ENCODE results near the gene SLC25A48. TPM values are rescaled to one million over a fixed set of nuclear protein-coding genes. Genes with fewer than 3 reads are reported as not detected.

Gene SLC25A48
- total RNA-seq, 1 experiment from 2014 or later: not detected

GRCh38 chr5:135842737-135843136, 8.3 kb downstream of the SLC25A48 start:
- ChIA-PET POLR2A (no interaction called here), CTCF (interaction anchor here (0.5 kb wide), 1 partner anchor 122 kb away, joined by 3 read pairs; no protein-coding TSS in a partner anchor)
- H3K4me3 ChIP-seq (ENCODE audit: low read depth in 2 of 2, low read length in 2 of 2): no peak overlapping the region
- H3K27ac ChIP-seq (ENCODE audit: low read length): no peak overlapping the region
- no peak for DNase-seq (ENCODE audit: low read depth, low spot score)
- H3K36me3 ChIP-seq (ENCODE audit: control insufficient read depth, insufficient read depth, low read length): no peaks in the 10 kb centered on the region
- intact Hi-C loops (cut with micrococcal nuclease; ENCODE audit: unreplicated experiment) (no loop called here), in situ Hi-C loops (cut with HindIII; ENCODE audit: low pct_unique_long_range_greater_than_20kb, low sequenced_read_pairs) (loop anchor here (25.0 kb wide), 1 partner anchor 380 kb away; the partner anchor contains the start of gene TIFAB)
- H3K27me3 ChIP-seq (ENCODE audit: control insufficient read depth, insufficient read depth, low read length): peaks cover 5% of the 10 kb centered on the region
- no peaks in the 10 kb centered on the region for H3K4me1 ChIP-seq (ENCODE audit: control insufficient read depth, insufficient read depth, low read length)
- no TSS peak for BruUV-seq (replicated peaks)
- ATAC-seq: no peak
- H3K9me3 ChIP-seq (ENCODE audit: control insufficient read depth, insufficient read depth, low read depth, low read length): no peaks in the 10 kb centered on the region
- TF ChIP-seq CTCF (IDR thresholded peaks at IDR 0.05) (no peak), REST (IDR thresholded peaks at IDR 0.05; ENCODE audit: insufficient read depth in 1 of 2, low read depth in 2 of 2, low read length in 1 of 2) (no peak), TCF7L2 (IDR thresholded peaks at IDR 0.05; ENCODE audit: low read depth, low read length) (no peak), POLR2AphosphoS5 (IDR thresholded peaks at IDR 0.05; ENCODE audit: low read depth, low read length) (no peak), SIN3A (IDR thresholded peaks at IDR 0.05; ENCODE audit: borderline replicate concordance, insufficient read depth, low read depth, low read length) (no peak)

GRCh38 chr5:135843571-135844337, 9.3 kb downstream of the SLC25A48 start:
- Histone ChIP-seq H3K36me3 (ENCODE audit: control insufficient read depth, insufficient read depth, low read length) (no peaks in the 10 kb centered on the region), H3K27ac (ENCODE audit: low read length) (no peak overlapping the region), H3K9me3 (ENCODE audit: control insufficient read depth, insufficient read depth, low read depth, low read length) (no peaks in the 10 kb centered on the region), H3K4me3 (ENCODE audit: low read depth in 2 of 2, low read length in 2 of 2) (no peak overlapping the region), H3K4me1 (ENCODE audit: control insufficient read depth, insufficient read depth, low read length) (no peaks in the 10 kb centered on the region), H3K27me3 (ENCODE audit: control insufficient read depth, insufficient read depth, low read length) (peaks cover 5% of the 10 kb centered on the region)
- POLR2A ChIA-PET: no interaction called here
- TF ChIP-seq CTCF (IDR thresholded peaks at IDR 0.05): no peak
- no peak for TF ChIP-seq REST (IDR thresholded peaks at IDR 0.05; ENCODE audit: insufficient read depth in 1 of 2, low read depth in 2 of 2, low read length in 1 of 2)
- TF ChIP-seq SIN3A (IDR thresholded peaks at IDR 0.05; ENCODE audit: borderline replicate concordance, insufficient read depth, low read depth, low read length): no peak
- TF ChIP-seq POLR2AphosphoS5 (IDR thresholded peaks at IDR 0.05; ENCODE audit: low read depth, low read length): no peak
- no peak for TF ChIP-seq TCF7L2 (IDR thresholded peaks at IDR 0.05; ENCODE audit: low read depth, low read length)
- DNase-seq (ENCODE audit: low read depth, low spot score) (no peak), ATAC-seq (peak; percentile 34; the same call in 1 of the 2 replicates)
- CTCF ChIA-PET: no interaction called here
- intact Hi-C loops (cut with micrococcal nuclease; ENCODE audit: unreplicated experiment): no loop called here
- no TSS peak for BruUV-seq (replicated peaks)
- in situ Hi-C loops (cut with HindIII; ENCODE audit: low pct_unique_long_range_greater_than_20kb, low sequenced_read_pairs): loop anchor here (25.0 kb wide), 1 partner anchor 381 kb away; the partner anchor contains the start of gene TIFAB
